ENCODE measurements around the gene KCTD3.

The KCTD3 gene

GRCh38 chr1:215543806-215544205, 23.3 kb upstream of the KCTD3 start:
- Mint-ChIP-seq H3K36me3 (ENCODE audit: low read depth) (no peaks in the 10 kb centered on the region), H3K27ac (no peak overlapping the region), H3K4me1 (no peaks in the 10 kb centered on the region), H3K4me3 (no peak overlapping the region), H3K27me3 (peaks cover 2% of the 10 kb centered on the region), H3K9me3 (peaks cover 6% of the 10 kb centered on the region)
- ATAC-seq (no peak), DNase-seq (no peak)

- no peak overlapping the region for H3K4me3 Mint-ChIP-seq
- no peaks in the 10 kb centered on the region for H3K4me1 Mint-ChIP-seq
- H3K9me3 Mint-ChIP-seq, result peaks cover 6% of the 10 kb centered on the region
- no peak for ATAC-seq
- no peaks in the 10 kb centered on the region for H3K36me3 Mint-ChIP-seq (ENCODE audit: low read depth)
- H3K27me3 Mint-ChIP-seq, result peaks cover 5% of the 10 kb centered on the region
- H3K27ac Mint-ChIP-seq, result no peak overlapping the region
- DNase-seq, result no peak
Measured at GRCh38 chr1:215544566-215544965, 22.5 kb upstream of the KCTD3 start.

DNA sequence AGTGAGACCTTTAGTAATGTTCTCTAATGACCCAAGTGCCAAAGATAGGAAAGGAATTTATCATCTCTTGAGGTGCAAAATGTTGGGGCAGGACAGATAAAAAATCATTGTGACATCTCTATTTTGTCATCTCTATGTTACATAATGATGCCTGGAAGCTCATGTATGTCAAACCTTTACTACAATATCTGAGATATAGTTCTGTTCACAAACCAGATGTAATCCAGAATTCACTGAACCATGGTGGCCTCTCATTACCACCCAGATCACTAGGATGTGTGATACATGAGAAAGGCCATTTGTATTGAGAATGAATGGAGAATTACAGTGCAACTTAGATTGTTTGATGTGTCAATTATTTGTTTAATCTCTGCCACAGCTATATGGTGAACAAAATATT, 22.0 kb upstream of the KCTD3 start:
- Mint-ChIP-seq H3K27ac (no peak overlapping the region), H3K4me1 (no peaks in the 10 kb centered on the region), H3K4me3 (no peak overlapping the region), H3K27me3 (peaks cover 5% of the 10 kb centered on the region), H3K9me3 (peaks cover 6% of the 10 kb centered on the region), H3K36me3 (ENCODE audit: low read depth) (no peaks in the 10 kb centered on the region)
- DNase-seq, result no peak
- ATAC-seq, result no peak

- DNase-seq (no peak), ATAC-seq (no peak)
- Mint-ChIP-seq H3K27me3 (peaks cover 5% of the 10 kb centered on the region), H3K4me3 (no peak overlapping the region), H3K9me3 (peaks cover 6% of the 10 kb centered on the region), H3K27ac (no peak overlapping the region), H3K36me3 (ENCODE audit: low read depth) (no peaks in the 10 kb centered on the region), H3K4me1 (no peaks in the 10 kb centered on the region)
Measured at GRCh38 chr1:215547011-215547410, 20.1 kb upstream of the KCTD3 start.

DNA sequence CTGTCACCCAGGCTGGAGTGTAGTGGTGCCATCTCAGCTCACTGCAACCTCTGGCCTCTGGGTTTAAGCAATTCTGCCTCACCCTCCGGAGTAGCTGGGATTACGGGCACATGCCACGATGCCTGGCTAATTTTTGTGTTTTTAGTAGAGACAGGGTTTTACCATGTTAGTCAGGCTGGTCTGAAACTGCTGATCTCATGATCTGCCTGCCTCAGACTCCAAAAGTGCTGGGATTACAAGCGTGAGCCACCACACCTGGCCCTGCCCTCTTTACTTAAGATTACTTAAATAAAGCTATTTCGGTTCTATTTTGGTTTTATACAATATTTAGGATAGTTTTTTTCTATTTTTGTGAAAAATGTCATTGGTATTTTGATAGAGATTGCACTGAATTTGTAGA, 15.3 kb upstream of the KCTD3 start:
- no peak overlapping the region for H3K27ac Mint-ChIP-seq
- DNase-seq, result no peak
- peaks cover 2% of the 10 kb centered on the region for H3K36me3 Mint-ChIP-seq (ENCODE audit: low read depth)
- H3K9me3 Mint-ChIP-seq, result peaks cover 21% of the 10 kb centered on the region
- no peak overlapping the region for H3K4me3 Mint-ChIP-seq
- no peak for ATAC-seq
- H3K4me1 Mint-ChIP-seq, result no peaks in the 10 kb centered on the region
- peaks cover 10% of the 10 kb centered on the region for H3K27me3 Mint-ChIP-seq

DNA sequence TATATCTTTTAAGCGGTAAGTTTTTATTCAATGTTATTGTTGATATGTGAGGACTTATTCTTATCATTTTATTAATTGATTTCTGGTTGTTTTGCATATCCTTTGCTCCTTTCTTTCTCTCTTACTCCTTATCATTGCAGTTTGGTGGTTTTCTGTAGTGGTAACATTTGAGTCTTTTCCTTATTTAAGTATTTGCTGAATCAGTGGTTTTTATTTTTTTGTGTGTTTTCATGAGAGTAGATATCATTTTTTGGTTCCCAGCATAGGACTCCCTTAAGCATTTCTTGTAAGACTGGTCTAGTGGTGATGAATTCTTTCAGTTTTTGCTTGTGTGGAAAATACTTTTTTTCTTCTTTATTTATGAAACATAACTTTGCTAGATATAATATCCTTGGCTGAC, 12.2 kb upstream of the KCTD3 start:
- ATAC-seq (no peak), DNase-seq (no peak)
- Mint-ChIP-seq H3K36me3 (ENCODE audit: low read depth) (peaks cover 2% of the 10 kb centered on the region), H3K27me3 (peaks cover 7% of the 10 kb centered on the region), H3K4me1 (no peaks in the 10 kb centered on the region), H3K4me3 (no peak overlapping the region), H3K27ac (no peak overlapping the region), H3K9me3 (peaks cover 21% of the 10 kb centered on the region)

- H3K27me3 Mint-ChIP-seq, result peaks cover 9% of the 10 kb centered on the region
- H3K4me3 Mint-ChIP-seq, result no peak overlapping the region
- H3K27ac Mint-ChIP-seq, result no peak overlapping the region
- no peak for ATAC-seq
- peaks cover 21% of the 10 kb centered on the region for H3K9me3 Mint-ChIP-seq
- no peaks in the 10 kb centered on the region for H3K4me1 Mint-ChIP-seq
- H3K36me3 Mint-ChIP-seq (ENCODE audit: low read depth), result peaks cover 2% of the 10 kb centered on the region
- no peak for DNase-seq
Measured at GRCh38 chr1:215555531-215555930, 11.6 kb upstream of the KCTD3 start.

DNA sequence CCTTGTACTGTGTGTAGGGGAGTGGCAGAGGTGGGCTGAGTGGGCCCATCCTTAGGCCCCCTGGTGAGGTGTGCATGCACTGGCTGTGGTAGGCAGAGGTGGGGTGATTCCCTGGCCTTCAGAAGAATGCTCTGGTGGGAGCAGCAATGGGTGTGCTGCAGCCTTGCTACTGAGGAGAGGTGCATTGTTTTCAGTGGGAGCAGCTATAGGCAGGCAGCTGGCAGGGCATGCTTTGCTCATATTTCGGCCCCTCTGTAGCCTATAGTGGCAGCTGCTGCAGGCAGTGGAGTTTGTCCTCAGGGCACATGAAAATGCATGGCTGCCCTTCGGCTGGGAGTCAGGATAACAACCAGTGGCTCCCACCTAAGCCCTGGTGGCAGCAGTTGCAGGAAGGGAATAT, 10.1 kb upstream of the KCTD3 start:
- H3K9me3 Mint-ChIP-seq, result peaks cover 21% of the 10 kb centered on the region
- no peaks in the 10 kb centered on the region for H3K4me1 Mint-ChIP-seq
- no peak overlapping the region for H3K4me3 Mint-ChIP-seq
- peaks cover 11% of the 10 kb centered on the region for H3K27me3 Mint-ChIP-seq
- ATAC-seq (no peak), DNase-seq (no peak)
- no peak overlapping the region for H3K27ac Mint-ChIP-seq
- H3K36me3 Mint-ChIP-seq (ENCODE audit: low read depth), result peaks cover 2% of the 10 kb centered on the region

GRCh38 chr1:215557504-215557903, 9.6 kb upstream of the KCTD3 start:
- Mint-ChIP-seq H3K9me3 (peaks cover 21% of the 10 kb centered on the region), H3K27ac (no peak overlapping the region), H3K27me3 (peaks cover 9% of the 10 kb centered on the region), H3K4me3 (no peak overlapping the region), H3K36me3 (ENCODE audit: low read depth) (peaks cover 2% of the 10 kb centered on the region), H3K4me1 (no peaks in the 10 kb centered on the region)
- no peak for ATAC-seq
- no peak for DNase-seq

DNA sequence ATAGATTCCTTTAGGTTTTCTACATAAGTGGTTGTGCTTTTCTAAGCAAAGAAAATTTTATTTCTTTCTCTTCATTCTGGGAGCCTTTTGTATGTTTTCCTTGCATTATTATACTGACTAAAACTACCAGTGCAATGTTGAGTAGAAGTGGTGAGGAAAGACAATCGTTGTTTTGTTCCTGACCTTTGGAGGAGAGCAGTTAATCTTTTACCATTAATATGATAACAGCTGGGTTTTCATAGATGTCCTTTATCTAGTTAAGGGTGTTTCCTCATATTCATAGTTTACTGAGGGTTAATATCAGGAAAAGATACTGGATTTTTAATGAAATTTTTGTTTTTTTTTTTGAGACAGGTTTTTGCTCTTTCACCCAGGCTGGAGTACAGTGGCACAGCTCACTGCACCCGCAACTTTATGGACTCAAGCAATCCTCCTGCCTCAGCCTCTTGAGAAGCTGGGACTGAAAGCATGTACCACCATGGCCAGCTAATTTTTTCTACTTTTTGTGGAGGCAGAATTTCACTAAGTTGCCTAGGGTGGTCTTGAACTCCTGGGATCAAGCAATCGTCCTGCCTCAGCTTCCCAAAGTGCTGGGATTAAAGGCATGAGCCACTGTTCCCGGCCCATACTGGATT, 9.0 kb upstream of the KCTD3 start:
- H3K36me3 Mint-ChIP-seq (ENCODE audit: low read depth), result peaks cover 2% of the 10 kb centered on the region
- no peaks in the 10 kb centered on the region for H3K4me1 Mint-ChIP-seq
- ATAC-seq (no peak), DNase-seq (no peak)
- no peak overlapping the region for H3K4me3 Mint-ChIP-seq
- H3K27ac Mint-ChIP-seq, result no peak overlapping the region
- peaks cover 21% of the 10 kb centered on the region for H3K9me3 Mint-ChIP-seq
- peaks cover 9% of the 10 kb centered on the region for H3K27me3 Mint-ChIP-seq

DNA sequence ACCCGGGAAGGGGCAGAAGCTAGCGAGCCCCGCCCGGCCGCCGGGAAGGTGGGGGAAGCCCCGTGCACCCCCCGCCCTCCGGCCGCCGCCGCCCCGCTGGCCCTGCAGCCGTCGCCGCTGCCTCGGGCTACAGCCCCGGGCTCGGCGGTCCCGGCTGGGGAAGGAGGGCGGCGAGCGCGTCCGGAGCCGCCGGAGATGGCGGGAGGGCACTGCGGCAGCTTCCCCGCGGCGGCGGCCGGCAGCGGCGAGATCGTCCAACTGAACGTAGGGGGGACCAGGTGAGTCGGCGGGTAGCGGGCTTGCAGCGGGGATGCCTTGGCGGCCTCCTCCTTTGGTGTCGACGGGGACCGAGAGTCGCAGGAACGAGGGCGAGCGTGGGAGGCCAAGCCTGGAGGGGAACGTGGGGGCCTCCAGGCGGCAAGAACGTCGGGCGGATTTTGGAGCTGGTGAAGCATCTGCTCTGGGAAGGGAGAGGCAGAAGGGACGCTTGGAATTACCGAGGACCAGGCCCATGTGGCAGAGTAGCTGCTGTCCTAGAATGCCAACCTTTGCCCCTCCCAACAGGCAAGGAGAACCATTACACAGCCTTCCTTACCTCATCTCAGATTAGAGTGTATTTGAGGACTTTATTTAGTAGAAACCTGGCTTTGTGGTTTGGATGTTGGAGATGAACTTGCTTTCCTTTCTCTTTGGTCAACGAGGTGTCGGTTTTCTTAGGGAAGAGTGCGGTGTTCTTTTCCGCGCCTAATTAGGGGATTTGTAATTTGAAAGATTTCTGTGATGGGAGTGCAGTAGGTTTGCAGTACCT, 591 bp downstream of the KCTD3 start:
- no peaks in the 10 kb centered on the region for H3K36me3 Mint-ChIP-seq (ENCODE audit: low read depth)
- H3K9me3 Mint-ChIP-seq, result no peaks in the 10 kb centered on the region
- H3K4me3 Mint-ChIP-seq, result peak overlapping the region; percentile 81
- H3K4me1 Mint-ChIP-seq, result peaks cover 25% of the 10 kb centered on the region
- ATAC-seq, result peak; percentile 53
- DNase-seq, result peak; percentile 42
- H3K27ac Mint-ChIP-seq, result peak overlapping the region; percentile 55
- peaks cover 14% of the 10 kb centered on the region for H3K27me3 Mint-ChIP-seq

- Mint-ChIP-seq H3K27me3 (peaks cover 14% of the 10 kb centered on the region), H3K27ac (peak overlapping the region; percentile 55), H3K9me3 (no peaks in the 10 kb centered on the region), H3K36me3 (ENCODE audit: low read depth) (no peaks in the 10 kb centered on the region), H3K4me3 (peak overlapping the region; percentile 79), H3K4me1 (peaks cover 25% of the 10 kb centered on the region)
- ATAC-seq (no peak), DNase-seq (no peak)
Measured at GRCh38 chr1:215568299-215568692, 1.2 kb downstream of the KCTD3 start.

GRCh38 chr1:215569986-215570824, 3.1 kb downstream of the KCTD3 start:
- ATAC-seq (no peak), DNase-seq (no peak)
- Mint-ChIP-seq H3K4me3 (no peak overlapping the region), H3K36me3 (ENCODE audit: low read depth) (no peaks in the 10 kb centered on the region), H3K9me3 (no peaks in the 10 kb centered on the region), H3K4me1 (peaks cover 25% of the 10 kb centered on the region), H3K27me3 (peaks cover 14% of the 10 kb centered on the region), H3K27ac (no peak overlapping the region)

DNA sequence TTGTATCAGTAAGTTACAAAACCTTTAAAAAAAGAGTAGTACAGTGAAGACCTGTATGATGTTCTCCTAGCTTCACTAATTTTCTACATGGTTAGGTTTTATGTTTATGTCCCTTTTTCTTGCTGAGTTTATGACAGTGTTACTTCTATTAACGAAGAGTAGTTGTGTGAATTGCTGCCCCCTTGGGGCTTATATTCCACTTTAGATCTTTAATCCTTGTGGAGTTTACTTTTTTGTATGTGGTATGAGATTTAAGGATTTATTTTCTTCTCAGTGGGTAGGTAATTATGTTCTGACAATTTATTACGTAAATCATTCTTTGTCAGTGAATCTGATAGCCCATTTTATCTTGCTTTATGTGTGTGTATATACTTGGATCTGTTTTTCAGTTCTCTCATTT, 14.8 kb downstream of the KCTD3 start:
- H3K27me3 Mint-ChIP-seq, result no peaks in the 10 kb centered on the region
- no peak overlapping the region for H3K27ac Mint-ChIP-seq
- H3K4me3 Mint-ChIP-seq, result no peak overlapping the region
- DNase-seq, result no peak
- ATAC-seq, result no peak
- H3K36me3 Mint-ChIP-seq (ENCODE audit: low read depth), result peaks cover 17% of the 10 kb centered on the region
- no peaks in the 10 kb centered on the region for H3K4me1 Mint-ChIP-seq
- peaks cover 15% of the 10 kb centered on the region for H3K9me3 Mint-ChIP-seq
